Measurements from ENCODE around the gene HECTD3.
"Not testable (repeated sequence)": the region's sequence is repeated elsewhere in the genome, so short reads cannot be mapped to it uniquely, and the experiment has no call there.

Gene HECTD3

GRCh38 chr1:45013551-45014209, 2.6 kb upstream of the HECTD3 start:
- DNase-seq = no peak

GRCh38 chr1:45012639-45013278, 1.6 kb upstream of the HECTD3 start:
- DNase-seq = peak in 1 of 2 donors; percentile 23

GRCh38 chr1:45011837-45012638, 914 bp upstream of the HECTD3 start, which contains the start of gene UROD:
Gene UROD (plus strand): TSS chr1:45012254. CDS start chr1:45012266, 12 bp downstream.
- DNase-seq = peak; percentile 84 to 97

- no peak for DNase-seq
These were observed 919 bp downstream of the HECTD3 start for GRCh38 chr1:45009956-45010854.

GRCh38 chr1:45009296-45009865, 1.7 kb downstream of the HECTD3 start:
- no peak for DNase-seq

GRCh38 chr1:45008516-45008915, 2.6 kb downstream of the HECTD3 start:
- no peak for DNase-seq

- DNase-seq = no peak
These were observed 3.0 kb downstream of the HECTD3 start for GRCh38 chr1:45008076-45008475.

GRCh38 chr1:45007311-45007710, 3.8 kb downstream of the HECTD3 start:
- DNase-seq = no peak

GRCh38 chr1:45005761-45006160, 5.4 kb downstream of the HECTD3 start:
- no peak for DNase-seq

- DNase-seq = no peak
These were observed 6.7 kb downstream of the HECTD3 start for GRCh38 chr1:45004281-45004920.

GRCh38 chr1:45003741-45004140, 7.4 kb downstream of the HECTD3 start:
- DNase-seq = no peak

- no peak for DNase-seq
These were observed 8.2 kb downstream of the HECTD3 start for GRCh38 chr1:45002650-45003645.

- DNase-seq = not testable (repeated sequence)
These were observed 9.5 kb downstream of the HECTD3 start for GRCh38 chr1:45001576-45001975.

- DNase-seq = no peak
These were observed 10.1 kb downstream of the HECTD3 start for GRCh38 chr1:45001011-45001481.

GRCh38 chr1:44999232-44999631, 11.9 kb downstream of the HECTD3 start:
- no peak for DNase-seq

- no peak for DNase-seq
These were observed 15.5 kb downstream of the HECTD3 start for GRCh38 chr1:44995467-44996238.

GRCh38 chr1:44994309-44994898, 16.7 kb downstream of the HECTD3 start:
- DNase-seq = no peak

GRCh38 chr1:44988531-44989156, 22.5 kb downstream of the HECTD3 start:
- no peak for DNase-seq

Data from hippocampal formation (tissue), 2 donors.